ENCODE data around the gene PDE5A.

PDE5A gene

DNA sequence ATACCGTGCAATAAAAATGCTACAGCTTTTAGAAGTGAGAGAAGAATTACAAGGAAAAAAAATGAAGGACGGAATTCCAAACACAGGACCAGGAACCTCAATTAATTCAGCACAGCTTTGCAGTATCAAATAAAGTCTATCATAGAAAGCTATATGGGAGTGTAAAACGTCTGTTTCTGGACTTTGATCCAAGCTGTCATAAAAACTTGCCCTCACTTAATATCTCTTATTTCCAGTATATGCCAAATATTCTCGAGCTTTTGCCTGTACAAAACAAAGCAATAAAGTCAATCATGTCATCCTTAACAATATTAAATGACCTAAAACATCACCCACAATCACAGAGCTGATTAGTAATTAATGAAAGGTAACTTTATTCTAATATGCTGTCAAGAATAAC, 4.2 kb downstream of the PDE5A start:
- DNase-seq (ENCODE audit: low spot score) = no peak
- in situ Hi-C loops (cut with MboI; ENCODE audit: low sequenced_read_pairs, unreplicated experiment) = no loop called here
- TF ChIP-seq, protein P1, sequence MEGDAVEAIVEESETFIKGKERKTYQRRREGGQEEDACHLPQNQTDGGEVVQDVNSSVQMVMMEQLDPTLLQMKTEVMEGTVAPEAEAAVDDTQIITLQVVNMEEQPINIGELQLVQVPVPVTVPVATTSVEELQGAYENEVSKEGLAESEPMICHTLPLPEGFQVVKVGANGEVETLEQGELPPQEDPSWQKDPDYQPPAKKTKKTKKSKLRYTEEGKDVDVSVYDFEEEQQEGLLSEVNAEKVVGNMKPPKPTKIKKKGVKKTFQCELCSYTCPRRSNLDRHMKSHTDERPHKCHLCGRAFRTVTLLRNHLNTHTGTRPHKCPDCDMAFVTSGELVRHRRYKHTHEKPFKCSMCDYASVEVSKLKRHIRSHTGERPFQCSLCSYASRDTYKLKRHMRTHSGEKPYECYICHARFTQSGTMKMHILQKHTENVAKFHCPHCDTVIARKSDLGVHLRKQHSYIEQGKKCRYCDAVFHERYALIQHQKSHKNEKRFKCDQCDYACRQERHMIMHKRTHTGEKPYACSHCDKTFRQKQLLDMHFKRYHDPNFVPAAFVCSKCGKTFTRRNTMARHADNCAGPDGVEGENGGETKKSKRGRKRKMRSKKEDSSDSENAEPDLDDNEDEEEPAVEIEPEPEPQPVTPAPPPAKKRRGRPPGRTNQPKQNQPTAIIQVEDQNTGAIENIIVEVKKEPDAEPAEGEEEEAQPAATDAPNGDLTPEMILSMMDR (IDR thresholded peaks at IDR 0.05; ENCODE audit: borderline replicate concordance, control extremely low read depth, extremely low read depth, insufficient read depth, missing control alignments) = no peak

- in situ Hi-C loops (cut with MboI; ENCODE audit: low sequenced_read_pairs, unreplicated experiment) = no loop called here
- DNase-seq (ENCODE audit: low spot score) = no peak
- TF ChIP-seq, protein P1 (IDR thresholded peaks at IDR 0.05; ENCODE audit: borderline replicate concordance, control extremely low read depth, extremely low read depth, insufficient read depth, missing control alignments) = no peak
Measured at GRCh38 chr4:119623025-119623424, 5.6 kb downstream of the PDE5A start.

DNA sequence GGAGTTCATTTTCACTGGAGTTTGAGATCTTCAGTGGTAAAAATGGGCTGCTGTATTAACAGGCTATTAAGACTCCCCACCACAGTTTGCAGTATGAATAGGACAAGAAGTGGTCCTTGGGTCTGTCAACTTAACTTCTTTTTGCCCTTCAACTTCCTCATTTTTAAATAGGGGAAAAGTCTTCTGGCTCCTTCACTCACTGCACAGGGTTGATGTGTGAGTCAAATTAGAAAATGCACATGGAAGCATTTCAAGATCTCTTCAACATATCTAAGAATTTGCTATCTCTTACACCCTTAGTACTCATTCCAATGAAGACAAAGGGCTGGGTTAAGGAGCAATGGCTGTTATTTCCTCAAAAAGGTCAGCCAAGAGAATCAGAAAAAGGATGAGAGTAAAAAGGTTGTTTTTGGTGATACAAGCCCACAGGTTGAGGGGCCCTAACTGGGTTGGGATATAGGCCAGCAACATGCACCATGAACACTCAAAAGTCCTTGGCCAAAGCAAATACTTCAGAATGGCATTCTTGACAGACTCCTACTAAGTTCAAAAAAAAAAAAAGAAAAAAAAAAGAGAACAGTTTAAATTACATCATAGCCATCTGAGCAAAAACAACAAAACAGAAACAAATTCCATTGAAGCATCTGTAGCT, 13.4 kb downstream of the PDE5A start:
- in situ Hi-C loops (cut with MboI; ENCODE audit: low sequenced_read_pairs, unreplicated experiment) = no loop called here
- TF ChIP-seq, protein P1 (IDR thresholded peaks at IDR 0.05; ENCODE audit: borderline replicate concordance, control extremely low read depth, extremely low read depth, insufficient read depth, missing control alignments) = no peak
- DNase-seq (ENCODE audit: low spot score) = no peak

- TF ChIP-seq, protein P1 (IDR thresholded peaks at IDR 0.05; ENCODE audit: borderline replicate concordance, control extremely low read depth, extremely low read depth, insufficient read depth, missing control alignments) = no peak
- in situ Hi-C loops (cut with MboI; ENCODE audit: low sequenced_read_pairs, unreplicated experiment) = no loop called here
- DNase-seq (ENCODE audit: low spot score) = no peak
Measured at GRCh38 chr4:119604266-119604665, 24.3 kb downstream of the PDE5A start.

GRCh38 chr4:119602366-119602765, 26.2 kb downstream of the PDE5A start:
- DNase-seq (ENCODE audit: low spot score) = no peak
- TF ChIP-seq, protein P1 (IDR thresholded peaks at IDR 0.05; ENCODE audit: borderline replicate concordance, control extremely low read depth, extremely low read depth, insufficient read depth, missing control alignments) = no peak
- in situ Hi-C loops (cut with MboI; ENCODE audit: low sequenced_read_pairs, unreplicated experiment) = no loop called here

DNA sequence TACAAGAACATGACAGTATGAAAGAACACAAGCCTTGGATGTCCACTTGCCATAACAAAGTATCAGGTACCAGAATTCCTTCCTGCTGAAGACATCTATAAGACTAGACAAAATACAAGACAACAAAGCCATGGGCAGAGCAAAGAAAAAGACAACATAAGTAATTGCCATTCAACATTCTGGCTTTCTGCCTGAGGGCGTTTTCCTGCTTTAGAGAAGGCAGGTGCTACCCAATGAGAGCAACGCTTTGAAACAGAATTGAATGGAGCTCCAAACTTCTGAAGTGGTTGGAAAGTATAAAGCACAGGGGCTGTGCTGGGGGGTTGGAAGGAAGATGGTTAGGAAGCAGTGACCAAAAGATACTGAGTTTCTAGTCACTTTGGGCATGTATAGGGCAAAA, 30.1 kb downstream of the PDE5A start:
- TF ChIP-seq, protein P1 (IDR thresholded peaks at IDR 0.05; ENCODE audit: borderline replicate concordance, control extremely low read depth, extremely low read depth, insufficient read depth, missing control alignments) = no peak
- in situ Hi-C loops (cut with MboI; ENCODE audit: low sequenced_read_pairs, unreplicated experiment) = no loop called here
- no peak for DNase-seq (ENCODE audit: low spot score)

Data from GM13976 (cell line).